Stimulated activated CD4-positive, alpha-beta T cell treated with anti-CD3 and anti-CD28 coated beads, Interleukin-4, amount 100 ng/mL, for 24 hours (primary cell): ENCODE data around the gene PRPF18.
A peak's percentile ranks its signal among the peaks of the same experiment; 100 is the strongest.
"Not testable (repeated sequence)": the region's sequence is repeated elsewhere in the genome, so short reads cannot be mapped to it uniquely, and the experiment has no call there.

ENCODE experiments used
- DNase-seq: peaks from one replicate; pipeline ENCODE4 v3.0.0-alpha.2; 2020

Gene PRPF18

GRCh38 chr10:13586676-13587355 is at the start of gene PRPF18:
TSS of gene PRPF18 (plus strand) at chr10:13586965. CDS start at chr10:13587087, 122 bp downstream.
- DNase-seq = peak; percentile 95

- not testable (repeated sequence) for DNase-seq
Measured at GRCh38 chr10:13537985-13538384, 48.8 kb upstream of the PRPF18 start.

DNA sequence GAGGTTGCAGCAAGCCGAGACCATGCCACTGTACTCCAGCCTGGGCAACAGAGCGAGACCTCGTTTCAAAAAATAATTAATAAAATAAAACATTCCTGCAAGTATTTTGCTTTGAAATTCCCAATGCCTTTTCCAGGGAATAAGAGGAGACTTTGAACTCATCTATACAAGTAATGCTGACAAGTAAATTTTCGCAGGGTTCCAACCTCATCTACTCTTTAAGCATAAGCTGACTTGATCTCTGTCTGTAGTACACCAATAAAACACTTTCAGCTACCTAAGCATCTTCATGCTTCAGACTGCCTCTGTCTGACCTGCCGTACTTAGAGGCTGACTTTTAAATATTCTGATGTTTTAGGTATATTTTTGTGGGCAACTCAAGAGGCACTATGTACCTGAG is 44.2 kb upstream of the PRPF18 start:
- no peak for DNase-seq

DNA sequence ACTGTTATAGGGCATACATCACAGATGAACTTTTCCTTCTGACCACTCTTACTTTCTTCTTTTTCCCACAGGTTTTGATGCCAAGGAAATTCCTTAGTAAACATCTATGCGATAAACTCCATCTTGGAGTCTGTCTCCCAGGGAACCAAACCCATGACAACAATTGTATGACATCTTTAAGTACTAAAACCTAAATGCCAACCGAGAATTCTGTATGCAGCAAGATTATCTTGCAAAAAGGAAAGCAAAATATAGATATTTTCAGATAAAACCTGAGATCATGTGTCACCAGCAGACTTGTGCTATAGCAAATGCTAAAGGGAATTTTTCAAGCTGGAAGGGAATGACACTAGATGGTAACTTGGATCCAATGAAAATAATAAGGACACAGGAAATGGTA is 36.0 kb upstream of the PRPF18 start:
- DNase-seq = no peak

DNA sequence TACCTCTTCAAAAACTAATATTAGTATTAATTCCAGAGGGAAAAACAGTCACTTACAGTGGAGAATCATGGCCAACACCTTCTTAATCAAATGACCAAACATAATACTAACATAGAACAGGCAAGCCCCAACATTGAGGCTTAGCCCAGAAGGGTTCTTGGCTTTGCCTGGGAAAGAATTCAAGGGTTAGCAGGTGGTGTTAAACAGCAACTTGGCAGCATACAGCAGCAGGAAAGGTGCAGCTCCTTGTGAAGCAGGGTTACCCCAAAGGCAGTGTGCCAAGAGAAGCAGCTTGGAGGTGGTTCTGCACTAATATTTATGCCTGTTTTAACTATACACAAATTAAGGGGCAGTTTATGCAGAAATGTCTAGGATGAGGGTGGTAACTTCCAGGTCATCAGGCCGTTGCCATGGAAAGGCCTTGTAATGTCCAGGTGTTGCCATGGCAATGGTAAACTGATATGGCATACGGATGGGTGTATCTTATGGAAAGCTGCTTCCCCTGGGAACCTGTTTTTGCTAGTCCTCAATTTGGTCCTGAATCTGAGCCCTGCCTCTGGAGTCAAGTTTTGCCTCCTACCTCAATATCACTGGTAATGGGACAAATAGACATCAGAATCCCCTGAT is 30.8 kb upstream of the PRPF18 start:
- DNase-seq = no peak

DNA sequence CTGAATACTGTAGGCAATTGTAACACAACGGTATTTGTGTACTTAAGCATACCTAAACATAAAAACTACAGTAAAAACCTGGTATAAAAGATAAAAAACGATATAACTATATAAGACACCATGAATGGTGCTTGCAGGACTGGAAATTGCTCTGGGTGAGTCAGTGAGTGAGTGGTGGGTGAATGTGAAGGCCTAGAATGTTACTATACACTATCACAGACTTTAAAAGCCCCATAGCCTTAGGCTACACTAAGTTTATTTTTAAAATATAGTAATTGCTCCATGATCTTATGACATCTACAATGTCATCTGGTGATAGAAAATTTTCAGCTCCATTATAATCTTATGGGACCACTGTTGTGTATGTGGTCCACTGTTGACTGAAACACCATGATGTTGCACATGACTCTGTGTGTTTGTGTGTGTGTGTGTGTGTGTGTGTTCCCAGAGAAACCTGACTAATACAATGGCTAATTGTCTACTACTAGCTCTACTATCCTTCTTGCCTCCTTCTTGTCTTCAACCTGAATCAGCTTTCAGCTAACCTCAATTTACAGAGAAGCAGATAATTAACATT is 27.6 kb upstream of the PRPF18 start:
- DNase-seq = no peak

DNA sequence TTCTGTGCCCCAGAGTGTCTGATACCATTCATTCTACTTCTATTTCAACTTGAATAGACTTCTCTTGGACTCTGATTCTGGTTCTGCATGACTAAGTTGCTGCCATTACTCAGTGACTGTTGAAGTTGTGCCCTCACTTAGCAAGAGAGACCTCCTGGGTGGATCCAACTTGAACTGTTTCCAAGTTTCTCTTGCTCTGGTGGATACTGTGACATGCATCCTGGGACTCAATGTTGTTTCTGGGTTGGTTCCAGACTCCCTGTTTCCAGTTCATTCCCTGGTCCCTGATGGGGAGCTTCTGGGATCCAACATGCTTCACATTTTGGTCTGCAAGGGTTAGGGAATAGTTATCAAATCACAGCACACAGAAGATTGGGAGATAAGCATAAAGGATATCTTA is 26.2 kb upstream of the PRPF18 start:
- DNase-seq = no peak

DNA sequence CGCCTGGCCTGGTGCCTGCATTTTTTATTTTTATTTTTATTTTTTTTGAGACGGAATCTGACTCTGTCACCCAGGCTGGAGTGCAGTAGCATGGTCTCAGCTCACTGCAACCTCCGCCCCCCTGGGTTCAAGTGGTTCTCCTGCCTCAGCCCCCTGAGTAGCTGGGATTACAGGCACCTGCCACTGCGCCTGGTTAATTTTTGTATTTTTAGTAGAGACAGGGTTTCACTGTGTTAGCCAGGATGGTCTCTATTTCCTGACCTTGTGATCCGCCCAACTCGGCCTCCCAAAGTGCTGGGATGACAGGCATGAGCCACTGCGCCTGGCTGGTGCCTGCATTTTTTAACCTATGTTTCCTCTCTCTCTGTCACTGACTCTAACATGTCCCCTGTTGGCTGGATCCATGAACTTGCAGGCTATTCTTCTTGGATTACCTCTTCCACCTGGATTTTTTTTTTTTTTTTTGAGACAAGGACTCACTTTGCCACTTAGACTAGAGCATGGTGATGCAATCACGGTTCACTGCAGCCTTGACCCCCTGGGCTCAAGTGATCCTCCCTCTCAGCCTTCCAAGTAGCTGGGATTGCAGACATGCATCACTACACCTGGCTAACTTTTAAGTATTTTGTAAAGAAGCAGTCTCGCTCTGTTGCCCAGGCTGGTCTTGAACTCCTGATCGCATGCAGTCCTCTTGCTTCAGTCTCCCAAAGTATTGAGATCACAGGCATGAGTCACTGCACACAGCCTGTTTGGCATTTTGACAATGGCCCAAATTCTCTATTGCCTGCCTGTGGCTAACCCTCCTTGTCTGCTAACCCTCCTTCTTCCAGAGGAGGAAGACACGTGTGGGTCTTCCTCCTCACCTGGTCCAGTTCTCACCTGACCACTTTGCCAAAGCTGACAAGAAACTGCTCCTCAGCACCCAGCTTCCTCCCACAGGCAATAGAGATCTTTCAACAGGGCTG is 23.0 kb upstream of the PRPF18 start:
- DNase-seq = no peak

DNA sequence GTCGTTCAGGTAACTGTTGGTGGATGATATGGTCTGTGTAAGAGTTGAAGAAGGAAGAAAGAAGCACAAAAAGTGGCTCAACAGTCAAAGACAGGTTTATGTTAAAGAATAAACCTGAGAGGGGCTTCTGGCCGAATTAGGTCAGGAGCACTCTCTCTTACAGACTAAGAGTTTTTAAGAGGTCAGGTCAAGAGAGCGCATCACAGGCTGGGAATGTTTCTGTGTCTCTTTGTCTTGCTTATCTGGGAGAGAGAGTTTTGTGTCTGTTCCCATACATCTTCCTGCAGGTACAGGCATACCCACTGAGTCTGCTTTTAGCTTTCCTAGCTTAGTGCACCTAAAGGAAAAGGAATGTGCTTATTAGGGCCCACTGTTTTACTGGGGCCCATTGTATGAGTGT is 22.2 kb upstream of the PRPF18 start:
- DNase-seq = no peak

- no peak for DNase-seq
Measured at GRCh38 chr10:13567030-13567429, 19.7 kb upstream of the PRPF18 start.

DNA sequence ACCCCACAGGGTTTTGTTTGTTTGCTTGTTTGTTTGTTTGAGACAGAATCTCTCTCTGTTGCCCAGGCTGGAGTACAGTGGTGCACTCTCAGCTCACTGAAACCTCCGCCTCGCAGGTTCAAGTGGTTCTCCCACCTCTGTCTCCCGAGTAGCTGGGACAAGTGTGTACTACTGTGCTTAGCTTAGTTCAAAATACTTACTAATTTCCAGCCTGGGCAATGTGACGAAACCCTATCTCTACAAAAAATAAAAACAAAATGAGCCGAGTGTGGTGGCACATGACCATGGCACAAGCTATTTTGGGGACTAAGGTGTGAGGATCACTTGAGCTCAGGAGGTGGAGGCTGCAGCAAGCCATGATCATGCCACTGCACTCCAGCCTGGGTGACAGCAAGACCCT is 15.2 kb upstream of the PRPF18 start:
- DNase-seq = no peak

DNA sequence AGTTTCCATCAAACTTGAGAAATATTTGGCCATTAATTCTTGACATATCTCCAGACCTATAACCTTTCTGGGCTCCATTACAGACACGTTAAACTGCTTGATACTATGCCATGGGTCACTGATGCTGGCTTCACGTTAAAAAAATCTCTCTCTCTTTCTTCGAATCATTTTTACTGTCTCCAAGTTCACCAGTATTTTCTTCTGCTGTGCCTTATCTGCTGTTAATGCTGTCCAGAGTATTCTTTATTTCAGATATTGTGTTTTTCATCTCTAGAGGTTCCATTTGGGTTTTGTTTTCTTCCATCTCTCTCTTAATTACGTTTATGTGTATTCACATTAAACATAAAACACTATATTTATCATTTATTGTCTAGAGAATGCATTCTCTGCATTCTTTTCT is 12.8 kb upstream of the PRPF18 start:
- no peak for DNase-seq

GRCh38 chr10:13585195-13585751 is 1.5 kb upstream of the PRPF18 start:
- no peak for DNase-seq

GRCh38 chr10:13585943-13586342 is 822 bp upstream of the PRPF18 start:
- DNase-seq = no peak

- DNase-seq = no peak
Measured at GRCh38 chr10:13587391-13587790, 626 bp downstream of the PRPF18 start.

DNA sequence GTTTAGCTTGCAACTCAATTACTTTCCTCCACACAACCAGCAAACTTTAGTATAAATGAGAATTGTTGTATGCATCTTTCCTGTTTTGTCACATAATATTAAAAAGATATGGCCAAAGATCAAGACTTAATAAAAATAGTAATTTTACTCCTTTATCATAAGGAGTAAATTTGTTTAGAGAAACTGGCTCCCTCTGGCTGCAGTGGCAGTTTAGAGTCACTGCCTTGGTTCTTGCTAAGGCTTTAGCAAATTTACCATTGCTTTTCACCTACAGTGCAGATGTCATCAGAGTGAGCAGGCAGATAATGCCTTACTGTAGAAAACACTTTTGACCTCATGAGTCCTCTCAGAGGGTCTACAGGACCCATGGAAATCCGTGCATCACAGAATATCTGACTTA is 2.6 kb downstream of the PRPF18 start:
- DNase-seq = no peak

DNA sequence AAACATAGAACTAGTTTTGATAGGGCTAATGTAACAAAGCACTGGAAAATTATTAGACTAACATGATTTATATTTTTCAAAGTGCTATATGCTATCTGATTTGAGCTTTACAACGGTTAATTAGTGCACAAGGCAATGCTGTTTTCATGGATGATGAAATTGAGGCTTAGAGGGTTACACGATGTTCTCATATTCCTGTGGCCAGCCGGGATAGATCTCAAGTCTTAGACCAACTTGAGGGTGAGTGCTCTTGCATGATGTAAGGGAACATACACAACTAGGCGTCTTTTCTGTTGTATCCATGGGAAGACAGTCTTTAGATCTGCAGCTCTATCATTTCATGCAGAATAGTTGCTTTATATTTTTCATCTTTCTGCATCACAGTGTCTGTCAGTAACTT is 4.1 kb downstream of the PRPF18 start:
- no peak for DNase-seq

- DNase-seq = no peak
Measured at GRCh38 chr10:13592306-13592705, 5.5 kb downstream of the PRPF18 start.

GRCh38 chr10:13593535-13593934 is 6.8 kb downstream of the PRPF18 start:
- no peak for DNase-seq

GRCh38 chr10:13594641-13595040 is 7.9 kb downstream of the PRPF18 start:
- no peak for DNase-seq

DNA sequence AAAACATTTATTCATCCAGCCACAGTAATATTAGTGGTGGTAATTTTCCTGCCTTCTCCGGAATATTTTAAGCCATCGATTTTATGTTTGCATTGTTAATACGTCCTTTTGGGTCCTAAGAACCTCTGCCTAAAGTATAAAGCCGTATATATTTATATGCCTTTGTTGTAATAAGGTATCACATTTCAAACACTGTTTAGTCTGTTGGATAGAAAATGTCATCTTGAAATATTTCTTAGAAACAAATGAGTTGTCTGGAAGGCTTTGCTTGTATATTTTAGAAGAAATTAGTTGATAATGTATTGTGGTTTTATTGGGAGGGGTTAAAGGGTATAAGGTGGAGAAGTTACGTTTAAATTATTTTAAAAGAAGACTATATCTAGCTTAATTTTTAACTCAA is 11.1 kb downstream of the PRPF18 start:
- no peak for DNase-seq

DNA sequence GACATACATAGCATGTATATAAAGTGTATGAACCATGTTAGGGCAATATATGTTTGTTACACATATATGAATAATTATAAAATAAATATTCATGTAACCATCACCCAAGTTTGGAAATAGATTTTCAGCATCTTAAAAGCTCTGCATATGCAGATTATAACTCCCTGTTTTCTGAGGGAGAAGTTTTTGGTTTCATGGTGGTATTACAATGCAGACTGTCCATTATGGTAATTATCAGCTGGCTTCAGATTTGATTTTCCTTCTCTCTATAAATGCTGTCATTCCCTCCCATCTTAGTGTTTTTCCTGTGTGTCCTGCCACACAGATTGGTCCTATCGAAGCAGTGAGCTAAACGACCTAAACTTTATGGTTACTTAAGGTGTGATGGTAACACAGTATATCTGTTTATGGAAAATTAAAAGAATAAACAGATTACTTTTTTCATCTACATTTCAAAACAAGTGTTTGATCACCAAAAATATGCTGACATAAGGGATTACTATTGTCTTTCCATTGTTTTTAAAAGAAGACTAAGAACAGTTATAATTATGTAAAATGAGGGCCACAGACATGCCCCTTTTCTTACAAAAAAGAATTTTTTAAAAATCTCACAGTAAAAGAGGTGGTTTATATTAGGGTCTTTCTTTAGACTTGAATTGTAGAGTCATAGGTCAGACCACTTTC is 17.7 kb downstream of the PRPF18 start:
- DNase-seq = no peak
